Neuron (in vitro differentiated cells): Measurements from ENCODE around the gene SERGEF.

Experiments
- H2AFZ ChIP-seq: one replicate; pipeline ENCODE4 v1.6.1; 2013; ENCODE audit warnings: low read depth, mild to moderate bottlenecking, inconsistent platforms, low read length, moderate library complexity
- H3K27me3 ChIP-seq: one replicate; pipeline ENCODE4 v1.6.1; 2013; ENCODE audit warnings: low read length; ENCODE audit not compliant: insufficient read depth
- H3K36me3 ChIP-seq: one replicate; pipeline ENCODE4 v1.6.1; 2013; ENCODE audit warnings: low read length; ENCODE audit not compliant: insufficient read depth
- H3K4me1 ChIP-seq: one replicate; pipeline ENCODE4 v1.6.1; 2013; ENCODE audit warnings: low read length; ENCODE audit not compliant: insufficient read depth
- H3K4me3 ChIP-seq: 2 replicates; pipeline ENCODE4 v1.5.1; 2013; ENCODE audit warnings: mild to moderate bottlenecking, low read length, moderate library complexity
- H3K9me3 ChIP-seq: one replicate; pipeline ENCODE4 v1.6.1; 2013; ENCODE audit warnings: low read length

SERGEF gene

GRCh38 chr11:17782603-17783337 lies 230.1 kb downstream of the SERGEF start:
- Histone ChIP-seq H3K36me3 (no peaks in the 10 kb centered on the region), H3K4me3 (no peak overlapping the region), H3K9me3 (no peaks in the 10 kb centered on the region), H2AFZ (no peak overlapping the region), H3K27me3 (no peaks in the 10 kb centered on the region), H3K4me1 (no peaks in the 10 kb centered on the region)

GRCh38 chr11:17782145-17782544 lies 230.7 kb downstream of the SERGEF start:
- Histone ChIP-seq H3K4me3 (no peak overlapping the region), H3K36me3 (no peaks in the 10 kb centered on the region), H3K4me1 (no peaks in the 10 kb centered on the region), H3K9me3 (no peaks in the 10 kb centered on the region), H3K27me3 (no peaks in the 10 kb centered on the region), H2AFZ (no peak overlapping the region)

GRCh38 chr11:17781626-17782025 lies 231.2 kb downstream of the SERGEF start:
- no peaks in the 10 kb centered on the region for H3K36me3 ChIP-seq
- no peaks in the 10 kb centered on the region for H3K27me3 ChIP-seq
- H3K9me3 ChIP-seq, result no peaks in the 10 kb centered on the region
- H3K4me1 ChIP-seq, result no peaks in the 10 kb centered on the region
- H2AFZ ChIP-seq, result no peak overlapping the region
- H3K4me3 ChIP-seq, result no peak overlapping the region

- H3K36me3 ChIP-seq, result no peaks in the 10 kb centered on the region
- H3K27me3 ChIP-seq, result no peaks in the 10 kb centered on the region
- no peaks in the 10 kb centered on the region for H3K4me1 ChIP-seq
- H2AFZ ChIP-seq, result no peak overlapping the region
- H3K4me3 ChIP-seq, result no peak overlapping the region
- no peaks in the 10 kb centered on the region for H3K9me3 ChIP-seq
Observed at GRCh38 chr11:17781221-17781620, 231.6 kb downstream of the SERGEF start.

- H3K36me3 ChIP-seq, result no peaks in the 10 kb centered on the region
- H3K27me3 ChIP-seq, result no peaks in the 10 kb centered on the region
- no peak overlapping the region for H2AFZ ChIP-seq
- no peak overlapping the region for H3K4me3 ChIP-seq
- H3K9me3 ChIP-seq, result no peaks in the 10 kb centered on the region
- no peaks in the 10 kb centered on the region for H3K4me1 ChIP-seq
Observed at GRCh38 chr11:17780668-17781067, 232.2 kb downstream of the SERGEF start.

GRCh38 chr11:17779861-17780594 lies 232.8 kb downstream of the SERGEF start:
- H3K4me3 ChIP-seq, result no peak overlapping the region
- H3K27me3 ChIP-seq, result no peaks in the 10 kb centered on the region
- H3K9me3 ChIP-seq, result no peaks in the 10 kb centered on the region
- H2AFZ ChIP-seq, result no peak overlapping the region
- no peaks in the 10 kb centered on the region for H3K4me1 ChIP-seq
- H3K36me3 ChIP-seq, result no peaks in the 10 kb centered on the region

- Histone ChIP-seq H3K27me3 (no peaks in the 10 kb centered on the region), H3K9me3 (no peaks in the 10 kb centered on the region), H2AFZ (no peak overlapping the region), H3K36me3 (no peaks in the 10 kb centered on the region), H3K4me3 (no peak overlapping the region), H3K4me1 (no peaks in the 10 kb centered on the region)
Observed at GRCh38 chr11:17778956-17779860, 233.6 kb downstream of the SERGEF start.

GRCh38 chr11:17778352-17778751 lies 234.5 kb downstream of the SERGEF start:
- Histone ChIP-seq H3K4me1 (no peaks in the 10 kb centered on the region), H3K36me3 (peaks cover 7% of the 10 kb centered on the region), H2AFZ (no peak overlapping the region), H3K4me3 (no peak overlapping the region), H3K9me3 (no peaks in the 10 kb centered on the region), H3K27me3 (no peaks in the 10 kb centered on the region)

GRCh38 chr11:17777738-17778091 lies 235.1 kb downstream of the SERGEF start:
- Histone ChIP-seq H3K27me3 (no peaks in the 10 kb centered on the region), H3K9me3 (no peaks in the 10 kb centered on the region), H3K4me1 (no peaks in the 10 kb centered on the region), H3K4me3 (no peak overlapping the region), H3K36me3 (peaks cover 13% of the 10 kb centered on the region), H2AFZ (no peak overlapping the region)

- H3K4me3 ChIP-seq, result no peak overlapping the region
- H3K36me3 ChIP-seq, result peaks cover 17% of the 10 kb centered on the region
- no peaks in the 10 kb centered on the region for H3K9me3 ChIP-seq
- H3K27me3 ChIP-seq, result no peaks in the 10 kb centered on the region
- no peak overlapping the region for H2AFZ ChIP-seq
- H3K4me1 ChIP-seq, result no peaks in the 10 kb centered on the region
Observed at GRCh38 chr11:17777086-17777737, 235.6 kb downstream of the SERGEF start.

GRCh38 chr11:17776212-17776875 lies 236.5 kb downstream of the SERGEF start:
- Histone ChIP-seq H3K4me3 (no peak overlapping the region), H3K9me3 (no peaks in the 10 kb centered on the region)

GRCh38 chr11:17775507-17776211 lies 237.2 kb downstream of the SERGEF start:
- no peaks in the 10 kb centered on the region for H3K4me1 ChIP-seq
- no peak overlapping the region for H2AFZ ChIP-seq
- H3K27me3 ChIP-seq, result no peaks in the 10 kb centered on the region
- H3K4me3 ChIP-seq, result no peak overlapping the region
- H3K36me3 ChIP-seq, result peaks cover 27% of the 10 kb centered on the region
- no peaks in the 10 kb centered on the region for H3K9me3 ChIP-seq

More at GRCh38 chr11:17776212-17776875, 236.5 kb downstream of the SERGEF start:
- H3K27me3 ChIP-seq, result no peaks in the 10 kb centered on the region
- H3K4me1 ChIP-seq, result no peaks in the 10 kb centered on the region
- peaks cover 26% of the 10 kb centered on the region for H3K36me3 ChIP-seq
- no peak overlapping the region for H2AFZ ChIP-seq
